ENCODE measurements around the gene CLEC9A.

DNA sequence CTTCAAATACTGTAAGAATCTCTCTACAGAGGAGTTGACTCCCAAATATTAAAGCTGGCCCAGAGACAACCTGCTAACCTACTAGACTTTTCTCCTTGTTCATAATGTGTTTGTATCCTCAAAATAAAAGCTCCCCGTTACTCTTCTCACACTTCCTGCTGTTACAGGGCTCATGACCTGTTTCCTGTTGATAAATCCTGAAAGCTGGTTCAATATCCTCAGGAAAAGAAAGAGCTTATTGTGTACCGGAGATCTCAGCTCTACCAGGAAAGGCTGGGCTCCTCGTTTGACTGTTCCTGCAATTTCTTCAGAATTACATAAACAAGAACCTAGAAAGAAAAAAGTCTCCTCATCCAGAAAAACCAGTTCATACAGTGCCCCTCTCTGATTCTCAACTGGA is 37.5 kb downstream of the CLEC9A start:
- TF ChIP-seq TAF1 (IDR thresholded peaks at IDR 0.05; ENCODE audit: borderline replicate concordance, insufficient read depth, low read length) = no peak
- TF ChIP-seq, protein P1, sequence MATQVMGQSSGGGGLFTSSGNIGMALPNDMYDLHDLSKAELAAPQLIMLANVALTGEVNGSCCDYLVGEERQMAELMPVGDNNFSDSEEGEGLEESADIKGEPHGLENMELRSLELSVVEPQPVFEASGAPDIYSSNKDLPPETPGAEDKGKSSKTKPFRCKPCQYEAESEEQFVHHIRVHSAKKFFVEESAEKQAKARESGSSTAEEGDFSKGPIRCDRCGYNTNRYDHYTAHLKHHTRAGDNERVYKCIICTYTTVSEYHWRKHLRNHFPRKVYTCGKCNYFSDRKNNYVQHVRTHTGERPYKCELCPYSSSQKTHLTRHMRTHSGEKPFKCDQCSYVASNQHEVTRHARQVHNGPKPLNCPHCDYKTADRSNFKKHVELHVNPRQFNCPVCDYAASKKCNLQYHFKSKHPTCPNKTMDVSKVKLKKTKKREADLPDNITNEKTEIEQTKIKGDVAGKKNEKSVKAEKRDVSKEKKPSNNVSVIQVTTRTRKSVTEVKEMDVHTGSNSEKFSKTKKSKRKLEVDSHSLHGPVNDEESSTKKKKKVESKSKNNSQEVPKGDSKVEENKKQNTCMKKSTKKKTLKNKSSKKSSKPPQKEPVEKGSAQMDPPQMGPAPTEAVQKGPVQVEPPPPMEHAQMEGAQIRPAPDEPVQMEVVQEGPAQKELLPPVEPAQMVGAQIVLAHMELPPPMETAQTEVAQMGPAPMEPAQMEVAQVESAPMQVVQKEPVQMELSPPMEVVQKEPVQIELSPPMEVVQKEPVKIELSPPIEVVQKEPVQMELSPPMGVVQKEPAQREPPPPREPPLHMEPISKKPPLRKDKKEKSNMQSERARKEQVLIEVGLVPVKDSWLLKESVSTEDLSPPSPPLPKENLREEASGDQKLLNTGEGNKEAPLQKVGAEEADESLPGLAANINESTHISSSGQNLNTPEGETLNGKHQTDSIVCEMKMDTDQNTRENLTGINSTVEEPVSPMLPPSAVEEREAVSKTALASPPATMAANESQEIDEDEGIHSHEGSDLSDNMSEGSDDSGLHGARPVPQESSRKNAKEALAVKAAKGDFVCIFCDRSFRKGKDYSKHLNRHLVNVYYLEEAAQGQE (IDR thresholded peaks at IDR 0.05; ENCODE audit: insufficient read depth in 1 of 2, low read depth in 2 of 2, low read length in 2 of 2) = no peak
- TF ChIP-seq POLR2AphosphoS5 (IDR thresholded peaks at IDR 0.05; ENCODE audit: low read depth, low read length) = no peak

All from PFSK-1 (cell line).